Activated CD8-positive, alpha-beta memory T cell treated with anti-CD3 and anti-CD28 coated beads, Interleukin-2, amount 50 U/mL, for 4 hours (primary cell): ENCODE measurements around the gene BIK.
"Not testable (repeated sequence)": the region's sequence is repeated elsewhere in the genome, so short reads cannot be mapped to it uniquely, and the experiment has no call there.

ENCODE experiments used
- DNase-seq: peaks from one replicate; pipeline ENCODE4 v3.0.0-alpha.2; 2020

Gene BIK, protein sequence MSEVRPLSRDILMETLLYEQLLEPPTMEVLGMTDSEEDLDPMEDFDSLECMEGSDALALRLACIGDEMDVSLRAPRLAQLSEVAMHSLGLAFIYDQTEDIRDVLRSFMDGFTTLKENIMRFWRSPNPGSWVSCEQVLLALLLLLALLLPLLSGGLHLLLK

DNA sequence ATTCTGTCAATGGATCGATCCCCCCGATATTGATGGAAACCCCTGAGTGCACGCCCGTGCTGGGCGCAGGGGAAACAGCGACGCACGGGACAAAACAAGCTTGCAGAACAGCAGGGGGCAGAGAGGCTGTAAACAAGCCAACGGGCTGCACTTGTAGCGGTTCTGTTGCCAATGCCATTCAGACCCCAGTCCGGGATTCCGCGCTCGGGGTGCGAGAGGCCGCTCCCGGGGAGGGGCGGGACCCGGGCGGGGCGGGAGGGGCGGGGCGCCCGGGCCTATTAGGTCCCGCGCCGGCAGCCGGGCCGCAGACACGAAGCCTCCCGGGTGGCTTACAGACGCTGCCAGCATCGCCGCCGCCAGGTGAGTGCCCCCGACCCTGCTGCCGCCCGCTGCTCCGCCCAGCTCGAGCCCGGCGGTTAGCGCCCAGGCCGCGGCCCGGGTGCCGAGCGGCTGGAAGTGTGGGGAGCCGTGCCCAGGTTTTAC is at the start of gene BIK:
BIK (plus strand) TSS at position 307 of the 483 bp plus-strand sequence. CDS start 13,273 bp downstream, outside the sequence.
- peak; percentile 49 for DNase-seq

DNA sequence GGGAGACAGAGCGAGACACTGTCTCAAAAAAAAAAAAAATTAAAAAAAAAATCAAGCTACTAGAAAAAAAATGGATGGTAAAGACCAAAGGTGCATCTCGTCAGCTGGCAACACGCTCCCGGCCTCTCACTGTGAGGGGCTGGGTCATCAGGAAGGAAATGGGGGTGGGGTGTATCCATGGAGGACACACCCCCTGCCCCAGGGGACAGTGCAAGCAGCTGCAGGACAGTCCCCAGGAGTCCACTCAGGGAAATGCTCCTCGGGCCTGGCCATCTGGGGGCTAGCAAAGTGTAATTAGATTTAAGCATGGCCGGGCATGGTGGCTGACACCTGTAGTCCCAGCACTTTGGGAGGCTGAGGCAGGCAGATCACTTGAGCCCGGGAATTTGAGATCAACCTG is 44.4 kb upstream of the BIK start:
- no peak for DNase-seq

DNA sequence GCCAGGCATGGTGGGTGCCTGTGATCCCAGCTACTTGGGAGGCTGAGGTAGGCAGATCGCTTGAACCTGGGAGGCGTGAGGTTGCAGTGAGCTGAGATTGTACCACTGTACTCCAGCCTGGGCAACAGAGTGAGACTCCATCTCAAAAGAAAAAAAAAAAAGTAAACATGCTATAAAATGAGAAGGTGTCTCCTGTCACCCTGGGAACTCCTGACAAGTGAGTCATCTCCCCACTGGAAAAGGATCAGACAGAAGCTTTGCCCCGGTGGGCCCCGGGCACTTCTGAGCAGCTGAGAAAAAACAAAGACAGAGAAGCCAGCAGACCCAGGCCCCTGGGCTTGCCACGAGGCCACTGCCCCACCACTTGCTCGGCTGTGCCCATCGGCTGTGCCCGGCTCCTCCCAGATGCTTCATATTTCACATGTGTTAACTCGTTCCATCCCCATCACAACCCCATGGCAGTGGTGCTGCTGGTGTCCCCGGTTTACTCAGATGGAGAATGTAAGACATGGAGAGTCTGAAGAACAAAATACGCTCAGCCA is 43.6 kb upstream of the BIK start:
- no peak for DNase-seq

DNA sequence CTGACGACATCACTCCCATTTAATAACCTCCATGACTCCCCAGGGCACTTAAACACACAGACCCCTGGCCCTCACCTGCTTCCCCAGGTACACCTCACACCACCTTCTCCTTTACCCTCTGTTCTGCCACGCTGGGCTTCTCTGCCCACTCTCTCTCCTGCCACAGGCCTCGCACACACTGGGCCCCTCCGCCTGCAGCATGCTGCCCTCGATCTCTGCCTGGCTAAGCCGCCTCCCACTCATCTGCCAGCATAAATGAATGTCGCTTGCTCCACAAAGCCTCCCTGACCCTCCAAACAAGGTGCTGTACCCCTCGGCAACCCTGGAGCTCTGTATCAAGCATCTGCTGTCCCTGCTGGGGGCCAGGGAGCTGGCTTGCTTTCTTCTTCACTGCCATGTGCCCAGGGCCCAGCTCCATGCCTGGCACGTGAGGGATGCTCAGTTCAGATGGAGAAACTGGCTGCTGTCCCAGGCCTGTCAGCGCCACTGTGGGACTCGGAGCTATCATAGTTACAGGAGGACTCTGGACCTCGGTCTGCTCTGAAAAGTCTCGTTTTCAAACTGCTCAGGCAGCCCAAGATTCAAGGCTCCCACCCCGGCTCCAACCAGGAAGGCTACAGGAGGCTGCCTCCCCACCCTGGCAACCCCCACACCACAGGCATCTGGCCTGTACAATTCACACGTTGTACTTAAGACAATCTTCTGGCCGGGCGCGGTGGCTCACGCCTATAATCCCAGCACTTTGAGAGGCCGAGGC is 33.3 kb upstream of the BIK start:
- DNase-seq = no peak

- DNase-seq = no peak
Observed at GRCh38 chr22:43078522-43078921, 32.0 kb upstream of the BIK start.

GRCh38 chr22:43079742-43080141 is 30.8 kb upstream of the BIK start:
- no peak for DNase-seq

GRCh38 chr22:43080616-43081015 is 29.9 kb upstream of the BIK start:
- no peak for DNase-seq

DNA sequence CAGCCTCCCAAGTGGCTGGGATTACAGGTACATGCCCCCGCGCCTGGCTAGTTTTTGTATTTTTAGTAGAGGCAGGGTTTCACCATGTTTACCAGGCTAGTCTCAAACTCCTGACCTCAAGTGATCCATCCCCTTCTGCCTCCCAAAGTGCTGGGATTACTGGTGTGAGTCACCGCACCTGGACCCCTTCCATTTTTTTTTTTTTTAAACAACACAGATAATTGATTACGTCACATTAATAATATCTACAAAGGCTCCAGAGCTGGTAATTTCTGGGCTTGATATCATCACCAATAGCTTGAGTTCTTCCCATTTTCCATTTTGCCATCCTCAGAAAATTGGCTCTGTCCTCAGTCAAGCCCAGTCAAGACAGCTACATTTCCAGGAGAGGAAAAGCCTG is 28.6 kb upstream of the BIK start:
- DNase-seq = no peak

DNA sequence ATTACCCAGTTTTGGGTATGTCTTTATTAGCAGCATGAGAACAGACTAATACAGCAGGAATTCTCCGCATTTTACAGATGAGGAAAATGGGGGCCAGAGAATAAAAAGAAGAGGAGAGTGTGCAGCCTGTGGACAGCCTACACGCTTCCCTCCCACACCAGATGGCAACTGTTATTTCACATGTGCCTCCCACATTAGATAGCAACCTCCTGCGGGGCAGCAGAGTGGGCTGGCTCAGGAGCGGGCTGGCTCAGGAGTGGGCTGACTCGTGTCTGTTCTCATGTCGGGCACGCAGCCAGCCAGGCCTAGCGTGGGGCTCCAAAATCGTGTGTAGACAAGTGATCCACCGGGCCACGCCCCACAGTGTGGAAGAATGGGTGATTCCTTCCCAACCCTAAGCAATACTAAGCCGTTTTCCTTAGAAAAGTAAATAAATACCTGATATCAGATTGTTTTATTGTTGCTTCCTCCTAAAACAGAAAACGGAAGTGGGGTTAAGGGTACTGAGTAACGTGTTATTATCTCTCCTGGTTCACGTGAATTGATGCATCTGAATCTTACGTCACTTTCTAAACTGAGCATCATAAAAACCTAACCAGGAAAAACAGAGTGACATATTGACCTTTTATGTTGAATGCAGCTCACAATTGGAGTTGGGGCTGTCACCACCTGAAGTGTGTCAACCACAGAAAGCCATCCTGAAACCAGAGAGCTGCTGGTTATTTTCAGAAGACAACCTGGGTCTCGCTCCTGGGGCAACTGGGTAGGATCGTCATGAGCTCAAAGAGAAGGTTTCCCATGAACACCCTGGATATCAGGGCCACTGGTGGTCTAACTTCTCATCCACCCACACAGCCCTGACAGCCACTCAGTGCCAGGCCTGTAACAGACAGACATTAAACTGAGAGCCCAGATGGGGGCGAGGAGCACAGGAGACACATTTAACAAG is 24.6 kb upstream of the BIK start:
- DNase-seq = no peak

DNA sequence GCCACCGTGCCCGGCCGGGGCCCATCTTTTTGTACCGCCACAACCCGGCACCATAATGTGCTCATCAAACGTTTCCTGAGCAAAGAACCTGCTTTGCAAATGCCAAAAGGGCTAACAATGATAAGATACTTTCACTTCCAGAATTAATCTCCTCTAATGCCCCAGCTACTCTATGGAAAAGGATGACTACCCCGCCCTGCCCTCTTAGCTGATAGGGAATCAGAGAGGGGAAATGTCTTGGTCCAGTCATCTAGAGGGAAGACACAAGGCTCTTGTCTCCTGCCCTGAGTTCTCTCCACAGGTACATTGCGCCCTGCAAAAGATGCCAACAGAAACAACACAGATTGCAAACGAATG is 21.9 kb upstream of the BIK start:
- no peak for DNase-seq

GRCh38 chr22:43088984-43089717 is 21.4 kb upstream of the BIK start, which contains the start of gene TTLL1:
TTLL1 (minus strand) TSS chr22:43089391; CDS start chr22:43075586, 13,805 bp downstream.
- peak; percentile 85 for DNase-seq

DNA sequence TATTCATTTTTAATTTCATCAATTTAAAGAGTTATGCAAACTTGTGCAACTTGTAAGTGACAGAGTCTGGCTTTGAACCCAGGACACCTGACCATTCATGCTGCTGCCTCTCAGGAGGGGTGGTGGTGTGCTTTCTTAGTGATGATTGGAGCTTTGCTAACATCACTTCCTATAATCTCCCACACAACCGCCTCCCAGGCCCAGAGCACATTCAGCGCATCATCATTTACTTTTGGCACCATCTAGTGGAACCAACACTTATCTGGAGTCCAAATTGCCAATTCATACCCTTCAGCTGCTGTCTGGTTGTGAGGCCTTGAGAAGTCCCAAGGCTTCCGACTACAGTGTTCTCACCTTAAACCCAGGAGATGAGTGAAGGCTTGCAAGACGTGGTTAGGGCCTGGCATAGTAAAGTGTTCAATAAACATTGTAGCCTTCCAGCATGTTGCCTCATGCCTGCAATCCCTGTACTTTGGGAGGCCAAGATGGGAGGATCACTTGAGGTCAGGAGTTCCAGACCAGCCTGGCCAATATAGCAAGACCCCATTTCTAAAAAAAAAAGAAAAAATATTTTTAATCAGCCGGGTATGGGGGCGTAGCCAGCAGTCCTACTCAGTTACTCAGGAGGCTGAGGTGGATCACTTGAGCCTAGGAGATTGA is 20.3 kb upstream of the BIK start:
- no peak for DNase-seq

GRCh38 chr22:43092085-43092484 is 18.5 kb upstream of the BIK start:
- no peak for DNase-seq

GRCh38 chr22:43094085-43094484 is 16.5 kb upstream of the BIK start:
- DNase-seq = no peak

- no peak for DNase-seq
Observed at GRCh38 chr22:43094551-43094950, 16.0 kb upstream of the BIK start.

- DNase-seq = no peak
Observed at GRCh38 chr22:43096420-43096819, 14.1 kb upstream of the BIK start.

GRCh38 chr22:43098356-43098755 is 12.2 kb upstream of the BIK start:
- DNase-seq = no peak

DNA sequence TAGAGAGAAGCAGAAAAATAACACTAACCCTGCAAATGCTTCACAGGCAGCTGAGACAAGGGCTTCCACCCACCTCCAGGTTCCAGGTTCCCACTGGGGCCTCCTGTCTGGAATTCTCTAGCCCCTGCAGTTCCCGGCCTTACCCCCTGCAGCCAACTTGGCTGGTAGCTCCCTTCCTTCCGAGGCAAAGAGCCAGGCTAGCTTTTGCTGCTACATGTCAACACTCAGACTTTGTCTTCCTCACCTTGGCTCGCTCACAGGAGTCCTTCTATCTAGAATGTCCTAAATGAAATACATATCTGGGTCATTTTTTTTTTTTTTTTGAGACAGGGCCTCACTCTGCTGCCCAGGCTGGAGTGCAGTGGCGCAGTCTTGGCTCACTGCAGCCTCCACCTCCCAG is 11.5 kb upstream of the BIK start:
- DNase-seq = no peak

DNA sequence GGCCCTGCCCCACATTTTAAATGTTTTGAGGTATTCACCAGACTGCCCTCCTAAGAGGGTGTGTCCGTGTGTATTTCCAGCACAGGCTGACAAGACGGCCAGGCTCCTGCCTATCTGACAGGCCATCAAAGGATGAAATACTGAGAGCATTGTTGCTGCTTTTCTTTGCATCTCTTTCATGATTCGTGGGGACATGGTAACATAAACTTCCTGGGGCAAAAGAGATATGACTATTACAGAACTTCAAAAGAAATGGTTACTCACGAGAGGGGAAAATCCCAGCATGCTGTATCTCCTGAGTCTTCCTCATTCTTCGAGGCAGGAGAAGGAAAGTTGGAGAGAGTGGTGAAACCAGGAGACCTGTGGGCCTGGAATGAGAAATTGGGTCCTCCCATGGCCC is 10.3 kb upstream of the BIK start:
- DNase-seq = no peak

DNA sequence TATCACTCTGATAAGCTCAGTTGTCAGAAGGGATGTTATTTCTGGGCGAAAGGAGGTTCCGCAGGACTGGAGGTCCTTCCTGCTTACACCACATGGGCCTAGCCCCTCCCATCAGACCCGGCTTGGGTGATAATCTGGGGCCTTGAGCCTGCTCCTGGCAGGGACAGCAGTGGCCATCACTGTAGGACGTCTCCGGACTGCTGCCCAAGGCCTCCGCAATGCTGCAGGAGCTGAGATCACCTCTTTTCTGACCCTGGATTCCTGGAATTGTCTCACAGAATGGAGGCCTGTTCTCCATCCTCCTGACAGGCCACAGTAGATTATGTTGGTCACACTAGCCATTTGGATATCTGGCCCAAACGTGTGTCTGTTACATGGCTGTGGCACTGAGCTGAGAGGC is 9.2 kb upstream of the BIK start:
- no peak for DNase-seq

GRCh38 chr22:43104056-43104625 is 6.4 kb upstream of the BIK start:
- not testable (repeated sequence) for DNase-seq

DNA sequence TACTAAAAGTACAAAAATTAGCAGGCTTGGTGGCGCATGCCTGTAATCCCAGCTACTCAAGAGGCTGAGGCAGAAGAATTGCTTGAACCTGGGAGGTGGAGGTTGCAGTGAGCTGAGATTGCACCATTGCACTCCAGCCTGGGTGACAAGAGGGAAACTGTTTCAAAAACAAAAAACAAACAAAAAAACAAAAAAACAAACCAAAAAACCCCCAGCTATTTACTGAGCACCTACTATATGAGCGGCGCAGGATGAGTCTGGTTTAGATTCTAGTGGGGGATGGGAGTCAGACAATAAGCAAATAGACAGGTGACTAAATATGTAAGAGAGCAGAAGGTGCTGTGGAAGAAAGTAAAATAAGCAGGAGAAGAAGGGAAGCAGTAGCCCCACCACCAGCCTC is 5.6 kb upstream of the BIK start:
- not testable (repeated sequence) for DNase-seq
